Endodermal cell (in vitro differentiated cells): ENCODE measurements around the gene AP1G2. TPM values are rescaled to one million over a fixed set of nuclear protein-coding genes. Genes with fewer than 3 reads are reported as not detected.

Experiments used
- DNase-seq: peaks from one replicate; pipeline ENCODE4 v3.0.0-alpha.2; 2017
- H3K27ac ChIP-seq: 2 replicates; pipeline ENCODE4 v1.5.1; 2013; ENCODE audit warnings: mild to moderate bottlenecking, low read depth, low read length, moderate library complexity
- H3K27me3 ChIP-seq: 2 replicates; pipeline ENCODE4 v1.6.1; 2013; ENCODE audit warnings: mild to moderate bottlenecking, low read length, moderate library complexity; ENCODE audit not compliant: insufficient read depth, control insufficient read depth, poor library complexity, severe bottlenecking
- H3K36me3 ChIP-seq: 2 replicates; pipeline ENCODE4 v1.7.0; 2013; ENCODE audit warnings: mild to moderate bottlenecking, low read length, moderate library complexity; ENCODE audit not compliant: control insufficient read depth, insufficient read depth
- H3K4me1 ChIP-seq: one replicate; pipeline ENCODE4 v1.7.0; 2013; ENCODE audit warnings: low read length; ENCODE audit not compliant: control insufficient read depth, insufficient read depth
- H3K4me3 ChIP-seq: 2 replicates; pipeline ENCODE4 v1.5.1; 2013; ENCODE audit warnings: mild to moderate bottlenecking, low read length, moderate library complexity
- H3K9ac ChIP-seq: 2 replicates; pipeline ENCODE4 v1.6.1; 2013; ENCODE audit warnings: mild to moderate bottlenecking, low read length, moderate library complexity; ENCODE audit not compliant: poor library complexity, severe bottlenecking; ENCODE audit errors: extremely low read depth
- H3K9me3 ChIP-seq: 2 replicates; pipeline ENCODE4 v1.6.1; 2013; ENCODE audit warnings: mild to moderate bottlenecking, low read length, moderate library complexity; ENCODE audit not compliant: control insufficient read depth
- H3K27ac Mint-ChIP-seq: 2 replicates; pipeline ENCODE4 v1.8.0; 2020; ENCODE audit warnings: mixed read lengths
- H3K27me3 Mint-ChIP-seq: 2 replicates; pipeline ENCODE4 v1.8.0; 2021; ENCODE audit warnings: mild to moderate bottlenecking, mixed read lengths; ENCODE audit not compliant: insufficient read depth
- H3K36me3 Mint-ChIP-seq: 2 replicates; pipeline ENCODE4 v1.8.0; 2020; ENCODE audit warnings: low read depth, mixed read lengths
- H3K4me1 Mint-ChIP-seq: 2 replicates; pipeline ENCODE4 v1.8.0; 2020; ENCODE audit warnings: mixed read lengths
- H3K4me3 Mint-ChIP-seq: 2 replicates; pipeline ENCODE4 v1.8.0; 2020; ENCODE audit warnings: mild to moderate bottlenecking, moderate library complexity, mixed read lengths
- H3K9me3 Mint-ChIP-seq: 2 replicates; pipeline ENCODE4 v1.8.0; 2020; ENCODE audit warnings: mild to moderate bottlenecking, mixed read lengths
- WGBS, 2 experiments: methylation state at CpG; one replicate each; pipeline versions ENCODE4 v1.1.5 to v1.1.7; 2013; ENCODE audit warnings: missing lambda C conversion rate in 2 of 2, mixed read lengths in 1 of 2; ENCODE audit not compliant: insufficient coverage in 1 of 2, insufficient read length in 1 of 2; 5-methylcytosine and 5-hydroxymethylcytosine counted together
- total RNA-seq, 2 donors: library from RNA; stranded (reverse); fragmentation: NEBNext Ultra II Directional in 1 of 2; extraction: Animal tissue kit (Norgen Biotek cat#: 25700) in 1 of 2; gene quantifications; 2 replicates in 1 of 2; 3 replicates in 1 of 2; pipeline ENCODE4 v1.2.1, GENCODE V29; 2021
- TF ChIP-seq, protein P1 (sequence below): fragments of 200-600 bp; sonication (generic); conservative IDR thresholded peaks from 2 replicates; pipeline ENCODE4 v1.5.0; 2021; ENCODE audit warnings: antibody characterized with exemption, mild to moderate bottlenecking

Gene AP1G2
- total RNA-seq, 2 donors from 2014 or later: 203 to 209 TPM

DNA sequence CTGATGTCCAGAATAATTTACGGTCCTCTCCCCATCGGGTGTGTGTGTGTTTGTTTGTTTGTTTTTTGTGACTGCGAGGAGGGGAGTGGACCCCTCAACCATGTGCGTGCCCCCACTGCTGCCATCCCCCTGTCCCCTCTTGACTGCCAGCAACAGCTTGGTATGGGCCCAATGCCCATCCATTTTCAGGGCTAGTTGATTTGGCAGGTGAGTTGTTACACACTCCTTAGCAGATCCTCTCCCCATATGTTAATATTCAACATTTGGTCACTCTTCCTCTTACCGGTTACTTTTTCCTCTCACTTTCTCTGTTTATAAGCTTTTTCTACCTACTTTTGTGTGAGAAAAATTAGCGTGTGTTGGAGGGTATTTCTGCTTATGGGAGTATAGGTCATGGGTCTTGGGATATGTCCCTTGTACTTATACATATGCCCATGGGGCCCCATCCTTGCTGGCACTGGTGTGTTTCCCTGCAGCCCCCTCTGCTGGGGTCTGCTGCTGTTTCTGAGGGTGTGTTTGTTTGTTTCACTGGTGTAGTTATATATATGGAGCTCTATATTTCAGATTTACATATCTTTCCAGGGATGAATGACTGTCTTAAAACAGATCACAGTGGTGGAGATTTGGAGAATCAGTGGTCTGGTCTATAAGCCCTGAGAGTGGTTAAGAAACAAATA is 49.8 kb downstream of the AP1G2 start:
- no peaks in the 10 kb centered on the region for H3K9me3 ChIP-seq
- WGBS, 2 experiments: 100% methylated on average over 1 to 4 of the region's 6 CpGs
- peaks cover 25% of the 10 kb centered on the region for H3K27me3 Mint-ChIP-seq
- TF ChIP-seq, protein P1, sequence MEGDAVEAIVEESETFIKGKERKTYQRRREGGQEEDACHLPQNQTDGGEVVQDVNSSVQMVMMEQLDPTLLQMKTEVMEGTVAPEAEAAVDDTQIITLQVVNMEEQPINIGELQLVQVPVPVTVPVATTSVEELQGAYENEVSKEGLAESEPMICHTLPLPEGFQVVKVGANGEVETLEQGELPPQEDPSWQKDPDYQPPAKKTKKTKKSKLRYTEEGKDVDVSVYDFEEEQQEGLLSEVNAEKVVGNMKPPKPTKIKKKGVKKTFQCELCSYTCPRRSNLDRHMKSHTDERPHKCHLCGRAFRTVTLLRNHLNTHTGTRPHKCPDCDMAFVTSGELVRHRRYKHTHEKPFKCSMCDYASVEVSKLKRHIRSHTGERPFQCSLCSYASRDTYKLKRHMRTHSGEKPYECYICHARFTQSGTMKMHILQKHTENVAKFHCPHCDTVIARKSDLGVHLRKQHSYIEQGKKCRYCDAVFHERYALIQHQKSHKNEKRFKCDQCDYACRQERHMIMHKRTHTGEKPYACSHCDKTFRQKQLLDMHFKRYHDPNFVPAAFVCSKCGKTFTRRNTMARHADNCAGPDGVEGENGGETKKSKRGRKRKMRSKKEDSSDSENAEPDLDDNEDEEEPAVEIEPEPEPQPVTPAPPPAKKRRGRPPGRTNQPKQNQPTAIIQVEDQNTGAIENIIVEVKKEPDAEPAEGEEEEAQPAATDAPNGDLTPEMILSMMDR: peak; percentile 58
- H3K4me1 ChIP-seq: no peaks in the 10 kb centered on the region
- H3K4me1 Mint-ChIP-seq: peaks cover 9% of the 10 kb centered on the region
- H3K4me3 Mint-ChIP-seq: no peak overlapping the region
- no peak overlapping the region for H3K4me3 ChIP-seq
- H3K27me3 ChIP-seq: no peaks in the 10 kb centered on the region
- no peaks in the 10 kb centered on the region for H3K9me3 Mint-ChIP-seq
- H3K27ac ChIP-seq: no peak overlapping the region
- H3K9ac ChIP-seq: no peak overlapping the region
- H3K36me3 Mint-ChIP-seq: no peaks in the 10 kb centered on the region
- DNase-seq: no peak
- no peak overlapping the region for H3K27ac Mint-ChIP-seq
- H3K36me3 ChIP-seq: no peaks in the 10 kb centered on the region

DNA sequence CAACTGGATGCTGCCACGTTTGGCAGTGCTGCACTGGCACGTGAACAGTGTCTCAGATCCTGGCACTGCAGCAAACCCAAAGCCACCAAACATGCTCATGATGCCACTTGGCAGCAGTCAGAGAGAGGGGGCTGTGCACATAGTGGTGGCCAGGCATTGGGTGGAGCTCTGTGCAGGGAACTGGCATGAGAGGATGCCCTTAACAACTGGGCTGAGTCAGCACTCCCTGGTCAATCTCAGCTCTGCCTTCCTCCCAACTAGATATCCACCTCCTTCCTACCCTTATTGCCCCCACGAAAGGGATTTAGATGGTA is 53.0 kb downstream of the AP1G2 start:
- H3K9me3 Mint-ChIP-seq: no peaks in the 10 kb centered on the region
- Histone ChIP-seq H3K27me3 (no peaks in the 10 kb centered on the region), H3K27ac (no peak overlapping the region), H3K36me3 (no peaks in the 10 kb centered on the region), H3K9me3 (no peaks in the 10 kb centered on the region), H3K9ac (no peak overlapping the region), H3K4me1 (no peaks in the 10 kb centered on the region), H3K4me3 (no peak overlapping the region)
- H3K27ac Mint-ChIP-seq: no peak overlapping the region
- peaks cover 7% of the 10 kb centered on the region for H3K4me1 Mint-ChIP-seq
- H3K4me3 Mint-ChIP-seq: no peak overlapping the region
- DNase-seq: no peak
- H3K36me3 Mint-ChIP-seq: no peaks in the 10 kb centered on the region
- TF ChIP-seq, protein P1: no peak
- WGBS, 2 experiments: 86 to 91% methylated on average over 1 to 3 of the region's 3 CpGs
- peaks cover 27% of the 10 kb centered on the region for H3K27me3 Mint-ChIP-seq

DNA sequence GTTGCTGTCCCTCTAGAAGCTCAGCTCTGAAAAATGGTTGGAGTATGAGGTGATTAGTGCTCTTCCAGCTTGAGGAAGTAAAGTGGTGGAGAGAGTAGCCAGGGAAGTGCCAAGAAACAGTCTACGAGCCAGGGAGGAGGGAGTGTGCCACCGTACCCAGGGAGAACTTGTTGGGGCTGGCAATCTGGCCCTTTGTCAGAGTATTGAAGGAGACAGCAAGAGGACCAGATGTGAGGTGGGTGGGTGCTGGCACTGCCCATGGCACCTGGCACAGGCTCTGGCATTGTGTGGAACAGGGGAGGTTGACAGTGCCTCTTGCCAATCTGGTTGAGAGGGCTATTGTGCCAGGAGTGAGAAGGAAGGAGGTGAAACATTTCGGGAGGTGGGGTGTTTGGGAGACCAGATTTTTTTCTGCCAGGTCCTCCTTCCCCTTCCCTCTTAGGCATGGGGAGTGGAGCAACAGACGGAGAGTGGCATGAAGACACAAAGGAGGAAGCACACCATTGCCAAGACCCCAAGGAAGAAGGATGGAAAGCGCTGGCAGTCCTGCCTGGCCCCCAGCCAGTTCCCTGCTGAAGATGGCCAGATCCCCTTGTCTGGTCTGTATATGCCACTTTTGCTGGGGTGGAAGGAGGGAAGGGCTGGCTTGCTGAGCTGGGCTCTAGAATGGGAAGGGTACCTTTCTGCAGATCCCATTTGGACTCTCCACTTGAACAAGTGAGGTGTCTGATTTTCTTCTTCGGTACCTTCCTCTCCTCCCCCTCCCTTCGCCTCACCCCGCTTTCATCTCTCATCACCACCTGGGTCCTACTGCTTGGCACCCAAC is 53.6 kb downstream of the AP1G2 start:
- Histone ChIP-seq H3K36me3 (no peaks in the 10 kb centered on the region), H3K4me3 (no peak overlapping the region), H3K27ac (no peak overlapping the region), H3K4me1 (no peaks in the 10 kb centered on the region), H3K9me3 (no peaks in the 10 kb centered on the region), H3K27me3 (no peaks in the 10 kb centered on the region), H3K9ac (no peak overlapping the region)
- no peak for DNase-seq
- no peaks in the 10 kb centered on the region for H3K9me3 Mint-ChIP-seq
- TF ChIP-seq, protein P1: no peak
- H3K4me1 Mint-ChIP-seq: peaks cover 7% of the 10 kb centered on the region
- WGBS, 2 experiments: 93 to 100% methylated on average over 3 to 7 of the region's 8 CpGs
- no peak overlapping the region for H3K4me3 Mint-ChIP-seq
- peaks cover 28% of the 10 kb centered on the region for H3K27me3 Mint-ChIP-seq
- no peak overlapping the region for H3K27ac Mint-ChIP-seq
- H3K36me3 Mint-ChIP-seq: no peaks in the 10 kb centered on the region
